ENCODE data around the gene CLEC6A.

CLEC6A gene

DNA sequence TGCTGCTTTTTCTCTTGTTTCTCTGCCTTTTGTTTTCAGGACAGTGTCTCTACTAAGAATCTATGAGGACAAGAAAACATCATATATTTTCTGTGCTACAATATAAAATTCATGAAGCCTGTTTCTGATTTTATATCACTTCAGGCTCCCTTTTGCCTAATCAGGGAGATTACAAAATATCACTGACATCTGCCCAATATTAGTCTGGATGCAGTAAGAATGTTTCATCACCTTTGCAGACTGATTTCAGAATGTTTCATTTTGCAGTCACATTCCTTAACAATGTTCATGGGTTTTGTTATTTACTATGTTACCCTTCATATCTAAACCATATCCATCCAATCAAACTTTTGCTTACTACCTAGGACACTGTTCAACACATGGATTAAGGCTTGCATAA is 491 bp upstream of the CLEC6A start:
- Histone ChIP-seq H3K27ac (ENCODE audit: low read depth, low read length, poor library complexity, severe bottlenecking) (no peak overlapping the region), H3K27me3 (ENCODE audit: insufficient read depth, low read length) (no peaks in the 10 kb centered on the region), H3K4me2 (ENCODE audit: low read length) (no peak overlapping the region), H3K4me1 (ENCODE audit: insufficient read depth, low read length, severe bottlenecking) (no peaks in the 10 kb centered on the region), H3K9me2 (ENCODE audit: low read depth, low read length) (no peaks in the 10 kb centered on the region), H2AFZ (ENCODE audit: low read length) (no peak overlapping the region), H3K9ac (ENCODE audit: low read length) (no peak overlapping the region), H3K9me3 (ENCODE audit: low read length) (no peaks in the 10 kb centered on the region), H4K20me1 (ENCODE audit: insufficient read depth, low read length) (no peaks in the 10 kb centered on the region), H3K79me2 (ENCODE audit: insufficient read depth, low read length) (no peaks in the 10 kb centered on the region), H3F3A (ENCODE audit: insufficient read depth, low read length) (no peaks in the 10 kb centered on the region), H3K36me3 (ENCODE audit: insufficient read depth, low read length) (no peaks in the 10 kb centered on the region), H3K4me3 (ENCODE audit: low read depth, low read length, poor library complexity, severe bottlenecking) (no peak overlapping the region)
- TF ChIP-seq EZH2 (IDR thresholded peaks at IDR 0.05; ENCODE audit: borderline replicate concordance, low read length), result no peak
- no peak for TF ChIP-seq CTCF (IDR thresholded peaks at IDR 0.05; ENCODE audit: low read length)

DNA sequence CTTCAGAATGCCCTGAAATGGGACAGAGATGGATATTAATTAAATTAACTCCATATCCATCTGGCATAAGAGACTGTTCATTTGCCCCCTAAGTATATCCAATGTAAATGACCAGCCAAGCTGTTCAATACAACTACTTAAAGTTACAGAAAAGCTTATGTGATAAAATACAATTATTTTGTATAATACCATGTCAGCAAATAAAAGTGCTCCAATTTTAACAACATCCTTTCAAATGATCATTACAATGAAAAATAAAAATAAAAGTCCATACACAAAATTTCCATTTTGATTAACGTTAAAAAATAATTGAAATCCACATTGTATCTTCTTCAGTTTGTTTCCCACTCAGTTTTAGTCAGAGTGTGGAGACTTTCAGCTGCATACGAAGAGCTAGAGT is 5.7 kb downstream of the CLEC6A start:
- Histone ChIP-seq H3K9ac (ENCODE audit: low read length) (no peak overlapping the region), H3K9me3 (ENCODE audit: low read length) (no peaks in the 10 kb centered on the region), H3K4me1 (ENCODE audit: insufficient read depth, low read length, severe bottlenecking) (no peaks in the 10 kb centered on the region), H3K4me2 (ENCODE audit: low read length) (no peak overlapping the region), H3K27me3 (ENCODE audit: insufficient read depth, low read length) (no peaks in the 10 kb centered on the region), H3K27ac (ENCODE audit: low read depth, low read length, poor library complexity, severe bottlenecking) (no peak overlapping the region), H3K4me3 (ENCODE audit: low read depth, low read length, poor library complexity, severe bottlenecking) (no peak overlapping the region), H3K9me2 (ENCODE audit: low read depth, low read length) (no peaks in the 10 kb centered on the region), H3F3A (ENCODE audit: insufficient read depth, low read length) (no peaks in the 10 kb centered on the region), H3K36me3 (ENCODE audit: insufficient read depth, low read length) (no peaks in the 10 kb centered on the region), H3K79me2 (ENCODE audit: insufficient read depth, low read length) (no peaks in the 10 kb centered on the region), H2AFZ (ENCODE audit: low read length) (no peak overlapping the region), H4K20me1 (ENCODE audit: insufficient read depth, low read length) (no peaks in the 10 kb centered on the region)
- TF ChIP-seq EZH2 (IDR thresholded peaks at IDR 0.05; ENCODE audit: borderline replicate concordance, low read length) (no peak), CTCF (IDR thresholded peaks at IDR 0.05; ENCODE audit: low read length) (no peak)

DNA sequence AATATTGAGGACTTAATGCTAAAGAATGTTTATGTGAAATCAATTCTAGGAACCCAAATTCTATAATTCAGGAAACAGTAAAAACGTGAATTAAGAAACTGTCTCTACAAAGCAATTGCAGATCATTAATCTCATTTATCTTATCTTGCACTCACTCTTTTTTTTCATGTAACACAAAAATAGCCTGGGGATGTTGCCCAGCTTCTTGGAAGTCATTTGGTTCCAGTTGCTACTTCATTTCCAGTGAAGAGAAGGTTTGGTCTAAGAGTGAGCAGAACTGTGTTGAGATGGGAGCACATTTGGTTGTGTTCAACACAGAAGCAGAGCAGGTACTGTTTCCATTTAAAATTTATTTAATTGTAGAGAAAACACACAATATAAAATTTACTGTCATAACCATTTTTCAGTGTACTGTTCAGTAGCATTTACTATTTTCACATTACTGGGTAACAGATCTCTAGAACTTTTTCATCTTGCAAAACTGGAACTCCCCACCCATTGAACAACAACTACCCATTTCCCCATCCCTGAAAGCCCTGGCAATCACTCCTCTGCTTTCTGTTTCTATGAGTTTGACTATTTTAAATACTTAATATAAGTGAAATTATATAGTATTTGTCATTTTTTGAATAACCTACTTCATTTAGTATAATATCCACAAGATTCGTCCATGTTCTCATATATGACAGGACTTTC is 9.7 kb downstream of the CLEC6A start:
- H3K27ac ChIP-seq (ENCODE audit: low read depth, low read length, poor library complexity, severe bottlenecking), result no peak overlapping the region
- no peaks in the 10 kb centered on the region for H4K20me1 ChIP-seq (ENCODE audit: insufficient read depth, low read length)
- no peak for TF ChIP-seq CTCF (IDR thresholded peaks at IDR 0.05; ENCODE audit: low read length)
- no peak for TF ChIP-seq EZH2 (IDR thresholded peaks at IDR 0.05; ENCODE audit: borderline replicate concordance, low read length)
- H3K9me2 ChIP-seq (ENCODE audit: low read depth, low read length), result no peaks in the 10 kb centered on the region
- H3K27me3 ChIP-seq (ENCODE audit: insufficient read depth, low read length), result no peaks in the 10 kb centered on the region; the same call in 1 of the 2 replicates
- no peaks in the 10 kb centered on the region for H3K79me2 ChIP-seq (ENCODE audit: insufficient read depth, low read length)
- H3K9ac ChIP-seq (ENCODE audit: low read length), result no peak overlapping the region
- no peak overlapping the region for H2AFZ ChIP-seq (ENCODE audit: low read length)
- H3F3A ChIP-seq (ENCODE audit: insufficient read depth, low read length), result no peaks in the 10 kb centered on the region
- no peak overlapping the region for H3K4me3 ChIP-seq (ENCODE audit: low read depth, low read length, poor library complexity, severe bottlenecking)
- H3K36me3 ChIP-seq (ENCODE audit: insufficient read depth, low read length), result no peaks in the 10 kb centered on the region
- no peaks in the 10 kb centered on the region for H3K4me1 ChIP-seq (ENCODE audit: insufficient read depth, low read length, severe bottlenecking)
- no peak overlapping the region for H3K4me2 ChIP-seq (ENCODE audit: low read length)
- H3K9me3 ChIP-seq (ENCODE audit: low read length), result 0 out of 2 replicates have a peak, but pooled peaks cover 3% of the 10 kb centered on the region
